Activated CD4-positive, alpha-beta T cell treated with anti-CD3 and anti-CD28 coated beads, Interleukin-2, amount 10 ng/mL, durations not matched to agents 24 days and 14 days (primary cell): ENCODE data around the gene ADAR. TPM values are rescaled to one million over a fixed set of nuclear protein-coding genes. Genes with fewer than 3 reads are reported as not detected.

Source experiments
- total RNA-seq: library from RNA; stranded (reverse); gene quantifications from 2 replicates; pipeline ENCODE4 v1.2.3, GENCODE V29; 2022

The ADAR gene
- total RNA-seq, 1 donor from 2014 or later = 293 TPM

Other genes starting within 250 kb of the ADAR start
- gene IL6R, start 202.8 kb downstream of the ADAR start, total RNA-seq = 3.0 and 3.3 TPM in 2 replicates
- gene TDRD10, start 106.0 kb downstream of the ADAR start, total RNA-seq = not detected in 2 replicates
- gene SHE, start 105.8 kb downstream of the ADAR start, total RNA-seq = not detected in 2 replicates
- gene UBE2Q1, start 49.5 kb downstream of the ADAR start, total RNA-seq = 86.6 and 104 TPM in 2 replicates
- 0.14 TPM in 1 of 2 replicates, not detected in the other for gene CHRNB2, start 40.4 kb downstream of the ADAR start, total RNA-seq